ENCODE measurements around the gene DISC1.

DISC1 gene

GRCh38 chr1:231918239-231919015, 291.8 kb downstream of the DISC1 start:
- DNase-seq = peak; percentile 2

DNA sequence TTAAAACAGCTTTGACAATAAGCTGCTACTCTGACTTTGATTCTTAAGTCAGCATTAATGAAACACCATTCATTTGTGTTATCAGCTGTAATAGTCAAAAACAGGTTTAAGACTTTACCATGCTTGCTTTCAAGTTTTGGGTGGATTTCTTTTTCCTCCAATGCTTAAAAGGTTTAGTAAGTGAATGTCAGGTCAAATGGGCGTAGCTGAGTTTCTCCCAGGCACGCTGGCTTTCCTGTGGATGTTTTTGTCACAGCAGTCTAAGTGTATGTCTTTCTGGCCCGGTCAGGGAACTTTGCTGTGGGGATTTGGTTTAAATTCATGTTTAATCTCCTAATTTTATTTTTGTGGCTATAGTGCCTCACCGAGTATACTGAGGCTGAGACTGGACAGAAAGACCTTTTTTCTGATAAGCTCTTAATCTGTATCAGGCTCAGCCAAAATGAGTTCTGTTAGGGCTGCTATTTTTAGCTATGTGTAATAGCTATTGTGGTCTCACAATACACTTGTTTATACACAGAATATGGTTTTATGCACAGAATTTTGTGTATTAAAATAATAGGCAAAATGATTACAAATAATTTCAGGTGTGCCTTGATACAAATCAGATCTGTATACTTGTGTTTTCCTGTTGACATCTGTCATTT, 292.8 kb downstream of the DISC1 start:
- no peak for DNase-seq

DNA sequence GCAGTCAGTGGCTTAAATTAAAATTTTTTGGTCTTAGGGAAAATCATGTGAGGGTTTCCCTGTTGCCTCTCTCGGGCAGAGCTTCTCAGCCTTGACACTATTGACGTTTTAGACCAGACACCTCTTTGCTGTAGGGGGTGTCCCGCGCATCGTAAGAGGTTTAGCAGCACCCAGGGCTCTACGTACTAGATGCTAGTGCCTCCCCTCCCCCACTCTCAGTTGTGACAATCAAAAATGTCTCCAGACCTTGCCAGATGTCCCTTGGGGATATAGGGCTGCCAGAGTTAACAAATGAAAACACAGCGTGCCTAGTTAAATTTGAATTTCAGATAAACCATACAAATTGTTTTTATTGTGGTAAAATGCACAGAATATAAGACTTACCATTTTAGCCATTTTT, 293.3 kb downstream of the DISC1 start:
- DNase-seq = no peak

GRCh38 chr1:231921646-231922345, 295.2 kb downstream of the DISC1 start:
- no peak for DNase-seq

GRCh38 chr1:231923491-231924041, 297.0 kb downstream of the DISC1 start:
- DNase-seq = no peak

- no peak for DNase-seq
Observed at GRCh38 chr1:231924180-231924579, 297.6 kb downstream of the DISC1 start.

- DNase-seq = no peak
Observed at GRCh38 chr1:231925864-231926263, 299.3 kb downstream of the DISC1 start.

GRCh38 chr1:231926340-231926739, 299.8 kb downstream of the DISC1 start:
- DNase-seq = no peak

- DNase-seq = no peak
Observed at GRCh38 chr1:231926933-231927332, 300.3 kb downstream of the DISC1 start.

- no peak for DNase-seq
Observed at GRCh38 chr1:231927431-231927830, 300.8 kb downstream of the DISC1 start.

DNA sequence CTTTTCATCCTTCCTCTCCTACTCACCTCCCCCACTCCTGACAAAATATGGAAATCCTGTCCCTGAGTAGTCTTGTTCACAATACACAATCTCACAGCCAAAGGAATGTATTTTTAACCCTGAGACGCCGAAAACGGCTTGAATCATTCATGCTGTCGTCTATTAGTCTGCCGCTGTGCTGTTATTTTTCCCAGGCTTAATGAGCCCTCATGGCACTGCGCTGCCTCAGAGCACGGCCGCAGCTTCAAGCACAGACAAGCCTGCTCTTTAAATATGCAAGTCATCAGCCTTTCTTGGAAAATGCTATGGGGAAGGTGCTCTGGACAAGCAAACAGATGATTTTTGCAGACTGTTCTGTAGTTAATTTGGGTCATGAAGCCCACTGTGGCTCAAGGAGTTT, 302.7 kb downstream of the DISC1 start:
- DNase-seq = no peak

DNA sequence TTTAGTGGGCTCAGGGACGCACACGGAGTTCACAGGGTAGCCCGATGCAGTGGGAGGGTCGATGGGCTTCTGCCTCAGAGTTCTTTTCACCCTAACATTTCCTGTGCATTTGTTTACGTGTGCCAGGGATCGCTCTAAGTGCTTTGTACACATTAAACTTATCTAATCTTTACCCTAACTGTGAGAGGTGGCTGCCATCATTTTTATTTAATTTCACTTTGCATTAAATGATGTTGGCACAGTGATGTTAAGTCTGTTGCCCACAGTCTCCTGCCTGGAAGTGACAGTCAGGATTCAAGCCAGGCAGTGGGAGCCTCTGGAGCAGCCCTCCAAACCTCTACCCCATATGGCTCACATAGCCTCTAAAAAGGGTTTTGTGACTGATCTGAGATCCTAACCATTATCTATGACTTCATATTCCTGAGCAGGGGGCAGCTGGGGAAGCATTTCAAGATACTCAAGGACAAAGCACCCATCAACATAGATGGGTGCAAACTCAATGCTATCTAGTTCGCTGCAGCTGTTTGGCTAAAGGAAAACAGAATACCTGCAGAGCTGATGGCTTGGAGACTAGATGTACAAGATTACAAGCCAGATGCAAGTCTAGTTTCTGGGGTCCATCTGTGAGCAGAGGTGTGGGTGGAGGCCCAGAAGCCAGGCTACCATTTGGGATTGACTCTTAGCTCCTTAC, 303.8 kb downstream of the DISC1 start:
- DNase-seq = no peak

DNA sequence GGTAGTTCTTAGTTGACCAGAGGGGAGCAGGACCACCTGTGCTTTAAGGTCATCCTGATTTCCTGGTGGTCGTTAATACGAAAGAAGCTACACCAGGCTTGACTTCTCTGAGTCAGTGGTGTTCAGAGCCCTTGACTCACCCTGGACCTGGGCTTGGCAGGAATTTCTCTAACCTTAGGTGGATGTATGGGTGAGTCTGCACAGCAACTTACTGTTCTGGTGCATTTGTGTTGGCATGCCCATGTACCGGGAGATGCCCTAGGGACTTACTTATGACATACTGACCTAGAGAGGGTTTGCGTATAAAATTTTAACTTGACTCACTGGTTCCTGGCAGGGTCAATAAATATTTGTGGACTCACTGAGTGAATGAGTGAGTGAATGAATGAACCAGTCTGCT, 304.6 kb downstream of the DISC1 start:
- DNase-seq = no peak

DNA sequence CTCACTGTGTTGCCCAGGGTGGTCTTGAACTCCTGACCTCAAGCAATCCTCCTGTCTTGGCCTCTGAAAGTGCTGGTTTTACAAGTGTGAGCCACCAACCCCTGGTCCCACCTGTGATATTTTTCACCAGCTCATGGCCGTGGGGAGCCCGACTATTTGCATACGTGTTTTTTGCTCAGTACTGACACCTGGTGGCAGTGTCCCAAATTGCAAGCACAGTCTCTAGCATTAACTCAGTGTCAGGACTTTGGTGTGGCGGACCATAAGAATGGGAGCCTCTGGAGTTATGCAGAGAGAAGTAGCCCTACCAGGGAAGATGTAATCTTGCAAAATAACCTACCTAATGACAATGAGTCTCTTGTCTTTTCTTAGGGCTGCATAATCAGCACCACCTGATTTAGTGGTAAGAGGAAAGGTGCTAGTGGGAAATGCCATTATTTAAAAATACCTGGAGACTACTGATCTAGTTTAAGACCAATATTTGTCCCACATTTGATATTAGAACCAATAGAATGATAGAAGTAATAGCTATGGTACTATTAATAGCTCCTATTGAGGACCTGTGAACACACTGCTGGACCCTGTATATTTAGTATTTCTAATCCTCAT, 305.4 kb downstream of the DISC1 start:
- DNase-seq = peak; percentile 14

DNA sequence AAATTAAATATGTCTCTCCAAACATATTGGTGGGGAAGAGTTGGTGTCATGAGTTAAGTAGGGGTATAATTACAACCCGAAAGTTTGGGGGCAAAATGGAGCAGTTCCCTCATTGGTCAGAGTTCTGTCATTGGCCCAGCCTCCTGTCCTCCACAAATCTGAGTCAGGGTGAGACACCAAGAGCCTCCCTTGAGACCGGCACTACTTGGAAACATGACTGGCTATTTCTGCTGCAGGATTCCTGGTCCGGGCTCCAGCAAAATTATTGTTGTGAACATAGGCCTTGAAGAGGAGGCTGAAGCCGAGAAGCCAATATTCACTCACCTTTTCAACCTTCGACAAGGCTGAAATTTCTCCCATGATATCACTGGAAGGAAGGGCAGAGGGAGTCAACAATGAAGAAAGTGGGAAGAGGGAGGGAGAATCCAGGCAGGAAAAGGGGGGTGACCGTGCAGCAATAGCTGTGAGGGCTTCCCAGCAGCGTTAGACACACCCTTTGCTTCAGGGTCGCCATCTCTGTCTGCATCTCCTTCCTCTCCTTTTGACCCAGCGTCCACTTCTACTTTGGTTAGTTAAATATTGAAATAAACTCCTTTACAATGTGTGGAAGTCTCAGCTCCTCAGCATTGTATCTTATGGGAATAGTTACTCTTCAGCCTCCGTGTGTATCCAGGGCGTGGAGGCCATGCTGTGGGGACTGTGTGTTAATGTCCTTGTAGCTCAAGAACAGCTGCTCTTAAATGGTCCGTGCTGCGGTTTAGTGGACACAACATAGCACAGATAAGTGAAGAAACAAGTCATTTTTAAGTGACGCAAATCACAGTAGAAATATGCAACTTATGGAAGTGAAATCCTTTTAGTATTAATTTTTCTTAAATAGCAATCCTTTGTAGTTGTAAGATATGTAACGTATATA, 307.4 kb downstream of the DISC1 start:
- DNase-seq = no peak

DNA sequence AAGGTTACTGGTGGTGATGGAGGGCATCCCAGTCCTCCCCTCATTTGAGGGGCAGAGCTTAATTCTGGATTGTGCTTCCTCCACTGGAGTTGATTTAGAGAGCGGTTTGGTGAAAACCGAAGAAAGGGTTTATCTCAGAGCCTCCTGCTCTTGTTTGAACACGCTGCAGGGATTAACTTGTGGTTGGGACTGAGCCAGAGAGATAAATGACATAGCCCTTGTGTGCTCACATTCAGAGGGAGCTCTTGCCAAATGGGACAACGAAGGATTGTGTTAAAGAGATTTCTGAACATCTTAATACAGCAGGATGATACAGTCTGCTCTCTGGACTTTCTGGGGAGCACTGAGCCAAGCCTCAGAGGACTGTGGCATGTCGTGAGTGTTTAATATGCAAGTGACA, 308.2 kb downstream of the DISC1 start:
- DNase-seq = no peak

DNA sequence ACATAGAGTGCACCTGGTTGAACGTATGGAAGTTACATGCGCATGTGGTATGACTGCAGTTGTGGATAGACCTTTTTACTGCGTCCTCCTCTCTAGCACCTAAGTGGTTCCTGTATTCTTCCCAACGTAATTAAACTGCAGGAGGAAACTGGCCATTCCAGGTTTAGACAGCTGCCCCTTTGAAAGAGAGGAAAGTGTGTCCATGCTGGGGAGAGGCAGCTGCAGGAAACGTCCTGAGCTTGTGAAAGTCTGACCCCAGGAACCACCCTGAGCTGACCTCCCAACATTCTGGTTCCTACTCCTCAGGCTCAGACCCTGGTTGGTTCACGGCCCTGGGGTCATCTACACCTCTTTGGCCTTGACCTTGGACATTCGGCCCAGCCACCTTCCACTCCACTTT, 309.3 kb downstream of the DISC1 start:
- no peak for DNase-seq

DNA sequence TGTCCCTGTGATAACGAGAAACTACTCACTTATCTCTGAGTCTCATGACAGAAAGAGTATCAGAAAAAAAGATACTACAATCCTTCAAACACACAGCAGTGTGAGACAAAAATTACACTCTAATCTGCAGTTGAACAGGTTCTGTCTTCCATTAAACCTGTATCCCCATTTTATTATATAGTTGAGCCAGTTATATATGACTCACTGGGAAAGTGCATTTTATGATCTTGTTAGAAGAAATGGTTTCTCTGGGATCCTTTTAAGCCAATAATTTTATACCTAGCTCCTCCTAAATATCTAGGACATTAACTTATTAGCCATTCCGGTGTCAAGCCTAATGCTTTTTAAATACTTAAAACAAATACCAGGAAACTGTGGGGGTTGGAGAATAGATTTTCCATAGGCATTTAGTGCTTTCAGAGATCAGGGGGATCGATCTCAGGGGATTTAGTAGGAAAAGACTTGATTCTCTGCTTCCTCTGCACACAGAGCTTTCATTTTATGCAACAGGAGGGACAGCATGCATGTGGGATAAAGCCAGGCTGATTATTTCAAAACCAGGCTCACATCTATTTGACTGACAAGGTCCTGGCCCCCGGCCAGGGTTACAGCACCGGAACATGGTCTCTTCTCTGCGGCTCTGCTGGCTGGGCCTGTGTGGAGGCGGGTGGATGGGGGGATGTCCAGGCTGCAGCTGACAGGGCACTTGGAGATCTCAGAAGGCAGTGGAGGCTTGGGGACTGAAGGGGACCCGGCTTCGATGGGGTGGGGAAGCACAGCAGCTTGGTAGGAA, 310.6 kb downstream of the DISC1 start:
- no peak for DNase-seq

GRCh38 chr1:231938211-231938610, 311.6 kb downstream of the DISC1 start:
- DNase-seq = no peak

GRCh38 chr1:231938711-231939110, 312.1 kb downstream of the DISC1 start:
- DNase-seq = no peak

GRCh38 chr1:231939118-231939517, 312.5 kb downstream of the DISC1 start:
- DNase-seq = no peak

All from activated T-cell treated with anti-CD3 and anti-CD28 coated beads for 4 hours (primary cell).